Body of pancreas (tissue), 4 donors: ENCODE data around the gene CCDC121. TPM values are rescaled to one million over a fixed set of nuclear protein-coding genes. Genes with fewer than 3 reads are reported as not detected.

Source experiments
- ATAC-seq: fragments of 150-250 bp; one replicate; pipeline ENCODE4 v1.9.1; 2016
- DNase-seq, 4 donors: peaks; one replicate each; pipeline ENCODE4 v3.0.0-alpha.2; 2019
- H3K27ac ChIP-seq, 4 donors: fragments of 200-600 bp; sonication (generic); 1 replicate in 3 of 4; 2 replicates in 1 of 4; pipeline versions ENCODE4 v1.5.1 to v1.6.1; 2016 to 2019; ENCODE audit warnings: mild to moderate bottlenecking in 1 of 4, mixed read lengths in 1 of 4, moderate library complexity in 1 of 4
- H3K27me3 ChIP-seq, 2 donors: fragments of 200-600 bp; sonication (generic); one replicate each; pipeline ENCODE4 v1.6.0; 2016; ENCODE audit warnings: mild to moderate bottlenecking in 1 of 2
- H3K36me3 ChIP-seq, 2 donors: fragments of 200-600 bp; sonication (generic); replicated peaks in 1 of 2; 2 replicates each; pipeline ENCODE4 v1.5.1; 2016; ENCODE audit warnings: low read depth in 2 of 2; ENCODE audit not compliant: insufficient read depth in 1 of 2
- H3K4me1 ChIP-seq: fragments of 200-600 bp; sonication (generic); one replicate; pipeline ENCODE4 v1.6.0; 2016
- H3K4me3 ChIP-seq, 2 donors: fragments of 200-600 bp; sonication (generic); 1 replicate in 1 of 2; 2 replicates in 1 of 2; pipeline ENCODE4 v1.5.1; 2016 to 2019
- H3K9me3 ChIP-seq, 3 donors: fragments of 200-600 bp; sonication (generic); 1 replicate in 2 of 3; 2 replicates in 1 of 3; pipeline ENCODE4 v1.5.1; 2016
- POLR2A ChIP-seq, 3 donors: fragments of 450-650 bp; IDR thresholded peaks; one replicate each; pipeline ENCODE4 v1.6.1; 2016; ENCODE audit warnings: antibody characterized with exemption in 3 of 3, mild to moderate bottlenecking in 2 of 3
- WGBS, 2 donors: methylation state at CpG; one replicate each; pipeline ENCODE4 v1.1.5; 2017; 5-methylcytosine and 5-hydroxymethylcytosine counted together
- intact Hi-C: fragments of 100-400 bp; cut with DNase I; formaldehyde crosslinking; loops from one replicate; pipeline ENCODE4 v1.15.1; 2023
- total RNA-seq, 2 donors: library from RNA; depleted of rRNA; stranded (reverse); fragments of >200 nt; gene quantifications; one replicate each; pipeline ENCODE4 v1.1.0, GENCODE V29; 2016
- TF ChIP-seq, protein P1 (sequence below), 7 experiments: fragments of 450-650 bp in 4 of 7; fragments of 200-600 bp in 3 of 7; sonication (generic) in 3 of 7; IDR thresholded peaks; one replicate each; pipeline ENCODE4 v1.5.1; 2016 to 2019; ENCODE audit warnings: antibody characterized with exemption in 7 of 7

The CCDC121 gene
- total RNA-seq, 2 donors from 2014 or later = 1.3 to 2.1 TPM

DNA sequence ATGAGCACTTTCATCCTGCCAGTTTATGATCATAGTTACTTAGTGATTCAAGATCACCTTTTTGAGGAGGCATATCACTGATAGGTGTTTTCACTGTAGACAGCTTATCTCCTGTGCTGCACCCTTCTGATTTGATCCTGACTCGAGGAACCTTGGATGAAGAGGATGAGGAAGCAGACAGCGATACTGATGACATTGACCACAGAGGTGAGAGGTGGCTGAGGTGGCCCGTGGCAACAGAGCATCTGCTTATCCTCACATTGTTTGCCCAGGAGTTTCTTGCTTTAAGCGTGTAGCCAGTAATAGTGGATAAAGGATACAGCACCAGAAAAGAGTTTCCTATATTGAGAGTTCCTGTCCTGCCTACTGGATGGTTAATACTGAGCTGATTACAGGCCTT is 18.9 kb upstream of the CCDC121 start:
- Histone ChIP-seq H3K36me3 (peaks cover 0 to 14% of the 10 kb centered on the region in 2 donors), H3K27ac (no peak overlapping the region), H3K4me3 (no peak overlapping the region), H3K27me3 (no peaks in the 10 kb centered on the region), H3K4me1 (peaks cover 6% of the 10 kb centered on the region), H3K9me3 (no peaks in the 10 kb centered on the region)
- intact Hi-C loops = no loop called here
- ATAC-seq (no peak), DNase-seq (no peak)
- WGBS, 2 donors = 54 to 60% methylated on average over 4 of the region's 4 CpGs
- TF ChIP-seq, protein P1, sequence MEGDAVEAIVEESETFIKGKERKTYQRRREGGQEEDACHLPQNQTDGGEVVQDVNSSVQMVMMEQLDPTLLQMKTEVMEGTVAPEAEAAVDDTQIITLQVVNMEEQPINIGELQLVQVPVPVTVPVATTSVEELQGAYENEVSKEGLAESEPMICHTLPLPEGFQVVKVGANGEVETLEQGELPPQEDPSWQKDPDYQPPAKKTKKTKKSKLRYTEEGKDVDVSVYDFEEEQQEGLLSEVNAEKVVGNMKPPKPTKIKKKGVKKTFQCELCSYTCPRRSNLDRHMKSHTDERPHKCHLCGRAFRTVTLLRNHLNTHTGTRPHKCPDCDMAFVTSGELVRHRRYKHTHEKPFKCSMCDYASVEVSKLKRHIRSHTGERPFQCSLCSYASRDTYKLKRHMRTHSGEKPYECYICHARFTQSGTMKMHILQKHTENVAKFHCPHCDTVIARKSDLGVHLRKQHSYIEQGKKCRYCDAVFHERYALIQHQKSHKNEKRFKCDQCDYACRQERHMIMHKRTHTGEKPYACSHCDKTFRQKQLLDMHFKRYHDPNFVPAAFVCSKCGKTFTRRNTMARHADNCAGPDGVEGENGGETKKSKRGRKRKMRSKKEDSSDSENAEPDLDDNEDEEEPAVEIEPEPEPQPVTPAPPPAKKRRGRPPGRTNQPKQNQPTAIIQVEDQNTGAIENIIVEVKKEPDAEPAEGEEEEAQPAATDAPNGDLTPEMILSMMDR (IDR thresholded peaks at IDR 0.05) = no peak
- TF ChIP-seq POLR2A (IDR thresholded peaks at IDR 0.05) = no peak

DNA sequence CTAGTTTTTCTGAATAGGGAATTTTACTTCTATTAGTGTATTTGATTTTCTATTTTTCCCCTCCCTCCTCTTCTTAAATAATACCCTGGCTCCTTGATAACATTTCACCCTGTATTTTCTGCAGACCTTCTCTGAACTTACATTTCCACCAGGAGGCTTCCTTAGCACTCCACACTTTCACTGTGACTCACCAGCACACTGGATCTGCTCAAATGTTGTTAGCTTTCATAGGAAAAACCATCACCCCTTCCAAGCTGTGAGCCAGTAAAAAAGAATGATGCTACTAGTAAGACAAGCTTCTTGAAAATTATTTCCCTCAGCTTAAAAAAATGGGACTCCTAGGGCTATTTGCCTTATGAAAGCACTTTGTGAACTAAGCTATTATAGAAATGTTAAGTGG is 18.5 kb upstream of the CCDC121 start:
- Histone ChIP-seq H3K9me3 (no peaks in the 10 kb centered on the region), H3K27me3 (no peaks in the 10 kb centered on the region), H3K27ac (no peak overlapping the region), H3K4me3 (no peak overlapping the region), H3K4me1 (peaks cover 1% of the 10 kb centered on the region), H3K36me3 (peaks cover 0 to 13% of the 10 kb centered on the region in 2 donors)
- intact Hi-C loops = no loop called here
- TF ChIP-seq POLR2A (IDR thresholded peaks at IDR 0.05) = no peak
- TF ChIP-seq, protein P1 (IDR thresholded peaks at IDR 0.05) = no peak
- ATAC-seq (no peak), DNase-seq (no peak)

DNA sequence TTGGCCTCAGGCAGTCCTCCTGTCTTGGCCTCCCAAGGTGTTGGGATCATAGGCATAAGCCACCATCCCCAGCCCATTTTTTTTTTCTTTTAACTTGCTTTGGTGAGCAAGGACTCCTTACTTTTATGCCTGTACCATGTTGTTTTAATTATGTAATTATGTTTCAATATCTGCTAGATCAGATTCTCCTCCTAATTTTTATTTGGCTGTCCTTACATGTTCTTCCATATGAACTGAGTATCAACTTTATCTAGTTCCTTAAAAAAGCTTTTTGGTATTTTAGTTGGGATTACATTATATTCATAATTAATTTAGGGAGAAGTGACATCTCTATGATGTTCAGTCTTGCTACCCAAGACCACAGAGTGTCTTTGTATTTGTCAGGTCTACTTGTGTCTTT is 16.4 kb upstream of the CCDC121 start:
- peaks cover 0 to 20% of the 10 kb centered on the region in 2 donors for H3K36me3 ChIP-seq
- DNase-seq (no peak), ATAC-seq (no peak)

DNA sequence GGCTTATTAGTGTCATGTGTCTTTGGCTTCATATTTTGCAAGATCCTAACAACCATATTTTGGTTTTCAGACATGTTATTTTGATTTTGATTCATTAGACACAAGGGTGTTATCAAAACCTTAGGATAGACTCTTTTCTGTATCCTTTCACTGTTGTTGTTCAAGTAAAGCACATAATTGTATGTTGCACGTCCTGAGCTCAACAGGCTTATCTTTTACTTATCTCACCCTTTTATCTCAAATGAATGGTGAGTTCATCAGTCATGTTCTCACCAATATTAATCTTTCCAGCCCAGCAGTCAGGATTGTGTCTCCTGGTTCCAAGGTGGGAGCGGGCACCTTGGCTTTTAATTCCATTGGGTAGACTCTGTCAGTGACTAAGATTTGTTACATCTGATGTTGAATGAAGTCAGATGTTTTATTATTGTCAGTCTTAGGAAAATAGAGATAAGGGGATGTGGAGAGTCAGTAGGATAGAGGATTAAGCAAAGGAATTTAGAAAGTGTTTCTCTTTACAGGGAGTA is 12.0 kb upstream of the CCDC121 start:
- peaks cover 0 to 34% of the 10 kb centered on the region in 2 donors for H3K36me3 ChIP-seq
- WGBS, 2 donors = 62 to 76% methylated on average over 2 of the region's 2 CpGs
- H3K27me3 ChIP-seq = no peaks in the 10 kb centered on the region
- no peak overlapping the region for H3K4me3 ChIP-seq
- intact Hi-C loops = no loop called here
- H3K27ac ChIP-seq = no peak overlapping the region
- TF ChIP-seq POLR2A (IDR thresholded peaks at IDR 0.05) = no peak
- TF ChIP-seq, protein P1 (IDR thresholded peaks at IDR 0.05) = no peak
- H3K9me3 ChIP-seq = no peaks in the 10 kb centered on the region
- H3K4me1 ChIP-seq = no peaks in the 10 kb centered on the region
- ATAC-seq (no peak), DNase-seq (no peak)

More for the DNA sequence above, 16.4 kb upstream of the CCDC121 start:
- Histone ChIP-seq H3K27ac (no peak overlapping the region), H3K27me3 (no peaks in the 10 kb centered on the region), H3K4me1 (no peaks in the 10 kb centered on the region), H3K4me3 (no peak overlapping the region), H3K9me3 (no peaks in the 10 kb centered on the region)
- intact Hi-C loops = no loop called here
- TF ChIP-seq, protein P1 (IDR thresholded peaks at IDR 0.05) = no peak
- TF ChIP-seq POLR2A (IDR thresholded peaks at IDR 0.05) = no peak

DNA sequence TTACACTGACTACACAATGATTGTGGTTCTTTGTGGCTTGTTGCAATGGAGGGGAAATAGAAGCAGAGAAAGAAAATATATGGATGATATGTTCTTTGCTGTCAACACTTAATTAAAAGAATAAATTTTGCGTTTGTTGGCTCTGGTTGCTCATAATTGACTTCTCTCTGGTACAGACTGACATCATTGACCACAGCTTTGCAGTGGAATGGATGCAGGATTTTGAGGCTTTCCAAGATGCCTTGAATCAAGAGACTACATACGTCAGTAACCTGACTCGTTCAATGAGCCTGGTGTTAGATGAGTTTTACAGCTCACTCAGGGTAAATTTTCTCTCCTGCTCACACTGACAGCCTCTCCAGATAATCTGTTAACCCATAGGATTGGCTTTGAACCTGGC is 9.9 kb upstream of the CCDC121 start:
- 51 to 59% methylated on average over 3 of the region's 3 CpGs for WGBS, 2 donors
- H3K36me3 ChIP-seq = peaks cover 0 to 42% of the 10 kb centered on the region in 2 donors
- no peaks in the 10 kb centered on the region for H3K4me1 ChIP-seq

More for the DNA sequence above, 9.9 kb upstream of the CCDC121 start:
- no peak for TF ChIP-seq POLR2A (IDR thresholded peaks at IDR 0.05)
- TF ChIP-seq, protein P1 (IDR thresholded peaks at IDR 0.05) = no peak
- Histone ChIP-seq H3K27ac (no peak overlapping the region), H3K4me3 (no peak overlapping the region), H3K27me3 (no peaks in the 10 kb centered on the region), H3K9me3 (no peaks in the 10 kb centered on the region)
- intact Hi-C loops = no loop called here
- DNase-seq (no peak), ATAC-seq (no peak)
